Hematopoietic multipotent progenitor cell treated with erythropoietin and hydrocortisone succinate and interleukin-3 and kit ligand, for 6 days (in vitro differentiated cells): ENCODE results near the gene SORCS2.

Source experiments
- DNase-seq: peaks from one replicate; pipeline ENCODE4 v3.0.0-alpha.2; 2015

The SORCS2 gene

GRCh38 chr4:7500404-7500803, 308.1 kb downstream of the SORCS2 start:
- DNase-seq = peak; percentile 32

GRCh38 chr4:7501314-7501713, 309.0 kb downstream of the SORCS2 start:
- no peak for DNase-seq

- no peak for DNase-seq
These were observed 309.5 kb downstream of the SORCS2 start for GRCh38 chr4:7501873-7502272.

GRCh38 chr4:7503559-7504249, 311.4 kb downstream of the SORCS2 start:
- no peak for DNase-seq

GRCh38 chr4:7505116-7505900, 313.0 kb downstream of the SORCS2 start:
- no peak for DNase-seq

- DNase-seq = no peak
These were observed 313.8 kb downstream of the SORCS2 start for GRCh38 chr4:7506119-7506518.

GRCh38 chr4:7506572-7506971, 314.2 kb downstream of the SORCS2 start:
- DNase-seq = no peak

- DNase-seq = no peak
These were observed 315.0 kb downstream of the SORCS2 start for GRCh38 chr4:7507381-7507780.

- DNase-seq = no peak
These were observed 317.7 kb downstream of the SORCS2 start for GRCh38 chr4:7510066-7510465.

GRCh38 chr4:7510538-7510937, 318.2 kb downstream of the SORCS2 start:
- no peak for DNase-seq

- DNase-seq = no peak
These were observed 319.2 kb downstream of the SORCS2 start for GRCh38 chr4:7511525-7511924.

- no peak for DNase-seq
These were observed 320.1 kb downstream of the SORCS2 start for GRCh38 chr4:7512428-7512827.

- no peak for DNase-seq
These were observed 320.6 kb downstream of the SORCS2 start for GRCh38 chr4:7512946-7513345.

GRCh38 chr4:7513671-7514070, 321.3 kb downstream of the SORCS2 start:
- DNase-seq = no peak

- no peak for DNase-seq
These were observed 321.9 kb downstream of the SORCS2 start for GRCh38 chr4:7514281-7514680.

- no peak for DNase-seq
These were observed 322.5 kb downstream of the SORCS2 start for GRCh38 chr4:7514789-7515188.

- no peak for DNase-seq
These were observed 323.1 kb downstream of the SORCS2 start for GRCh38 chr4:7515390-7515902.

- no peak for DNase-seq
These were observed 323.9 kb downstream of the SORCS2 start for GRCh38 chr4:7516096-7516772.

GRCh38 chr4:7516773-7517144, 324.4 kb downstream of the SORCS2 start:
- no peak for DNase-seq

- no peak for DNase-seq
These were observed 326.7 kb downstream of the SORCS2 start for GRCh38 chr4:7518871-7519637.

- DNase-seq = no peak
These were observed 327.5 kb downstream of the SORCS2 start for GRCh38 chr4:7519638-7520376.

GRCh38 chr4:7521666-7522065, 329.3 kb downstream of the SORCS2 start:
- no peak for DNase-seq
